GM21737 (cell line): ENCODE data around the gene PHF21B.
"Not testable (repeated sequence)": the region's sequence is repeated elsewhere in the genome, so short reads cannot be mapped to it uniquely, and the experiment has no call there.

ENCODE experiments used
- ATAC-seq: cut with Tn5 transposase; IDR thresholded peaks from one replicate; pipeline ENCODE4 v1.9.1; 2021; ENCODE audit warnings: mild to moderate bottlenecking, moderate library complexity; ENCODE audit not compliant: unreplicated experiment

The PHF21B gene

DNA sequence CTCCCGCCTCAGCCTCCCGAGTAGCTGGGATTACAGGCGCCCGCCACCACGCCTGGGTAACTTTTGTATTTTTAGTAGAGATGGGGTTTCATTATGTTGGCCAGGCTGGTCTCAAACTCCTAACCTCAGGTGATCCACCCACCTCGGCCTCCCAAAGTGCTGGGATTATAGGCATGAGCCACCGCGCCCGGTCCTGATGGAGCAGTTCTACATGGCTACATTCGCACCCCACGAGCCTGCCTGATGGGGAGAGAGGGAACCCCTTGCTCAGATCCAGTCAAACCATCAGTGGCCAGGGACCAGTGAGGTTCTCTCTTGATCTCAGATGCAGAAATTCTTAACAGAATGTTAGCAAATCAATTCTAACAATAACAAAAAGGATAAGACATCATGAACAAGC, 88.0 kb downstream of the PHF21B start:
- ATAC-seq: not testable (repeated sequence)

DNA sequence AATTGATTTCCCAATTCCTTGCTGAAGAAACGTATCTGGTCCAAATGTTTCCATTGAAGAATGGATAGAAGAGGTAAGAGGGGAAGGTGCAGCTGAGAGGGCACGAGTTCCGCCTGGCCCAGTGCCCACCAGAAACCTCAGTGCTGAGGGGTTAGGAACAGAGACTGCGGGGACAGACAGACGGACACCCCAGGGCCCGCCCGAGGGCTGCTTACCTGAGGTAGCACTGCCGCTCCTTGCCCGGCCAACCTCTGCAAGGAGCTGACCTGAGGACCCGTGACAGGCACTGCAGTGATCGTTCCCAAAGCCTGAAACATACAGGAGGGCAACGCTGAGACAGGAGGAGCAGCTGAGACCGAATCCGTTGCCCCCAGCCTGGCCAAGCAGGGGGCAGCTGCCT, 89.6 kb downstream of the PHF21B start:
- ATAC-seq: no peak

GRCh38 chr22:44919691-44920090, 90.1 kb downstream of the PHF21B start:
- ATAC-seq: no peak

- ATAC-seq: no peak
Measured at GRCh38 chr22:44918925-44919392, 90.8 kb downstream of the PHF21B start.

DNA sequence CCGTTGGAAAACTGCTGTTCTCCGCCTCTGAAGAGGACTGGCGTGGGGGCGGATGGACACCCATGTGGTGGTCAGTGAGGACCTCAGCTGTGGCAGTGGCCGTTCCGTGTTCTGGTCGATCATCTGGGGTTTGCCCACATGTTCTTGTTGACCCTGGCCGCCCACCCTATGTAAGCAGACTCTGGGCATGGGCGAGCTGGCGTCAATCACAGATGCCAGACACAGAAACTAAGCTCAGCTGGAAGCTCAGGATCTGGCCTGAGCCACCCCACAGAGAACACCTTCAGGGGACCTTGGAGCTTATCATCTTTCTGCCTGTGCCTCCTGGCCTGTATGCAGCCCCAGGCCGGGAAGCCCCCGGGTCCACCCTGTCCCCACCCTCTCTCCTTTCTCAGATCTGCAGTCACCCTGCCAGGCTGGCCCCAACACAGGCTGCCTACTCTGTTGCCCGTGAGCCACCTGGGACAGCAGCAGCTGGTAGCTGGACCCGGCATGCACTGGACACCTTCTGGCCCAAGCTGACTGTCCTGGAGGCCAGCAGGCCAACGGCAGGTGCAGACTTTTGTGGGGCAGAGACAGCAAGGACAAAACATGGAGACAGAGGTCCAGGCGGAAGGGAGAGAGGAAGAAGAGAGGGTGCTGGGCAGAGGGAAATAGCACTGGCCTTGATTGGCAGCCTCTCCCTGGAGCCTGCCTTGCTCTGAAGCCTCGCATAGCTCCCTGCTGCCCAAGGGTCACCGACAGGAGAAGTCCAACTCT, 91.5 kb downstream of the PHF21B start:
- ATAC-seq: no peak

DNA sequence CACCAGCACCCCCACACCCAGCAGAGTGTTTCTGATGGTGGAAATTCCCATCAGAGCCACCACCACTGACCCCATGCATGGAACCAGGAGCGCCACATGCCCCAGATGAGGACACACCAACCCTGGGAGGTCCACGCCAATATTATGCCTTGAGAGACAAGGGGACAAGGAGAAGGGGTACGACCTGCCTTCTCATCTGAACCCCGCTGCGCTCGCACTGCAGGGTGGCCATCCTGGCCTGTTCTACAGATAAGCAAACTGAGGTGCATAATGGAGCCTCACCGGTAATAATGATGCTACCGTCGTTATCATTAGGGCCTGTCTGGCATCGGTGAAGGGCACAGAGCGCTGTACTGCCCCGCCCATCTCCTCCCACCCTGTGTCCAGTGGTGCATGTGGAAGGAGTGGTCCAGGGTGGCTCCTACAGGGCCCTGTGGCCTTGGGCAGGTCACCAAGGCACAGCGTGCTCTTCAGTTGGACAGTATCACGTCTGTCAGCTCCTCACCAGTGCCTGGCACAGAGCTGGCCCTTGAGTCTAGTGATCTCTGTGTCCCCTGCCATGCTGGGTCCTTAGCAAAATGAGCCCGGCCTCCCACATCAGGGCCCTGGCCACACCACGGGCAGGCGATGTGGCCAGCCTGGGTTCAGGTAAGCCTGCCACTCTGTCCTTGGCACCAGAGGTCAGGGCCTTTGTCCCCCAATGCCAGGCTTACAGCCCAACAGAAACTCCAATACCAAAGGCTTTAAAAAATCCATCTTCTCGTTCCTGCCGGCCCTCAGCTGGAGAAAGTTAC, 92.2 kb downstream of the PHF21B start:
- ATAC-seq: no peak

DNA sequence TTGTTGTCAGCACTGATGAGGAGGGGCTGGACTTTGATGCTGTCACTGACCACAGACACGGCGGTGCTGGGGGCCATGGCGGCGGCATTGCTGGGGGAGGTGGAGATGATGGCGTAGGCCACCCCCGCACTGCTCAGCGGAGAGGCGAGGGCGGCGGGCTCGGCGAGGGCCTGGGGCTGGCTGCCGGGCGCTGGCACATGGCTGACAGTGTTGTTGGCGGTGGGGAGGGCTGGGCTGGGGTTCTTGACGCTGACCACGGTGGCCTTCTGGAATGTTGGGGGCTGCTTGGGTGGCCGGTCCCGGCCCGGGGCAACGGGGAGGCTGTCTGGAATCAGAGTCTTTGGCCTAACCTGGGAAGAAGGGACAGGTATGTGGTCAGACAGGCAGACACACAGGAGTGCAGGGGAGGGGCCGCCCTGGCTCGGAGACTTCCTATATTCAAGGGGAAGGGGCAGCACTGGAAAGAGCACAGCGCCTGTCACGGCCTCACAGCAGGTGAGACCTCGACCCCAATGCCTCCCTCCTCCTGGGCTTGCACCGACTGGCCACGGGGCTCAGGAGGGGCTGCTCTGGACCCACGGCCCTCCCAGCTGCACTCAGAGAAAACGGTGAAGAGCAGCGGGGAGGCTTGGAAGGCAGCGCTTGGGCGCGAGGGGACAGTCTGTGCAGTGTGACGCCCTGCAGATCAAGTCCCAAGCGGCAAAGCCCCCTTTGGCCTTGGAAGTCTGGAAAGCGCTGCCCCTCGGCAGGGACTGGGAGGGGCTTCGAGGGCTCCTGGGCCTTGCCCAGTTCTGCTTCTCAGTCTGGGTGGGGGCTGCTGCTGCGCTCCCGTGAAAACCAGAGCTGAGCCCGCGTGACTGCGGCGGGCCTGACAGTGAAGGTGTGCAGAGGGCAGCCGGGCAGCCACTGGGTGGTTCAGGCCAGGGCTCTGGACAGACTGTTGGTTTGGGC, 93.2 kb downstream of the PHF21B start:
- no peak for ATAC-seq

GRCh38 chr22:44915441-44915840, 94.4 kb downstream of the PHF21B start:
- no peak for ATAC-seq

- ATAC-seq: no peak
Measured at GRCh38 chr22:44914026-44914721, 95.6 kb downstream of the PHF21B start.

- ATAC-seq: no peak
Measured at GRCh38 chr22:44913198-44913983, 96.4 kb downstream of the PHF21B start.

GRCh38 chr22:44909241-44909640, 100.6 kb downstream of the PHF21B start:
- no peak for ATAC-seq

GRCh38 chr22:44907765-44908737, 101.8 kb downstream of the PHF21B start:
- ATAC-seq: no peak

- no peak for ATAC-seq
Measured at GRCh38 chr22:44906999-44907644, 102.7 kb downstream of the PHF21B start.

GRCh38 chr22:44906248-44906936, 103.4 kb downstream of the PHF21B start:
- no peak for ATAC-seq

DNA sequence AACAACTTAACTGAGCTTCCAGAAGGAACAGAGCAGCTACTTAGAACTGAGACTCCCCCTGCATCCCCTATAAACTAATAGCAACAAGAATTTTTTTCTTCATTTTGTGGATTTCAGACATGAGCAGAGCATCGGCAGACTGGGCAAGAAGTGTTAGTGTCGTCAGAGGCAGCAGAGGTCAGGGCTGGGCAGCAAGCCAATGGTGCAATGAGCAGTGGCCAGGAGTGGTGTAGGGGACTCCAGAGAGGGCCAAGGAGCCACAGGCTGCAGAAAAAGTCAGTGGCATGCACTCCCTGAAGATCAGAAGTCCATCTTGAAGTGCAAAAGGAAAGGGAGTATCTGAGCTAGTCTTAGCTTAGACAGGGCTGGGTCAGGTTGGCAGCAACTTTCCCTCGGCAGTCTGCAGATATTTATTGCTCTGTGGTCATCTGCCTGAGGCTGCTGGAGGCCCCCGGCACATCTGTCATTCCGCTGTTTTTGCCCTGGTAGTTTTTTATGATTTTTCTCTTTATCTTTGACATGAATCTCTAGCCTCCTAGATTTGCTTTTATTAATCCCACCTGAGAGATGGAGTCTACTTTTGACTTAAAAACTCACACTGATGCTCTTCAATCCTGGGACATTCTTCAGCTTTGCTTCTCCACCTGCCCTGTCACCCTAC, 105.2 kb downstream of the PHF21B start:
- not testable (repeated sequence) for ATAC-seq

DNA sequence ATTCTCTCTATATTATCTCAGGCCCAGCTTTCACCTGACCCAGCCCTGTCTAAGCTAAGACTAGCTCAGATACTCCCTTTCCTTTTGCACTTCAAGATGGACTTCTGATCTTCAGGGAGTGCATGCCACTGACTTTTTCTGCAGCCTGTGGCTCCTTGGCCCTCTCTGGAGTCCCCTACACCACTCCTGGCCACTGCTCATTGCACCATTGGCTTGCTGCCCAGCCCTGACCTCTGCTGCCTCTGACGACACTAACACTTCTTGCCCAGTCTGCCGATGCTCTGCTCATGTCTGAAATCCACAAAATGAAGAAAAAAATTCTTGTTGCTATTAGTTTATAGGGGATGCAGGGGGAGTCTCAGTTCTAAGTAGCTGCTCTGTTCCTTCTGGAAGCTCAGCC, 106.6 kb downstream of the PHF21B start:
- ATAC-seq: not testable (repeated sequence)

DNA sequence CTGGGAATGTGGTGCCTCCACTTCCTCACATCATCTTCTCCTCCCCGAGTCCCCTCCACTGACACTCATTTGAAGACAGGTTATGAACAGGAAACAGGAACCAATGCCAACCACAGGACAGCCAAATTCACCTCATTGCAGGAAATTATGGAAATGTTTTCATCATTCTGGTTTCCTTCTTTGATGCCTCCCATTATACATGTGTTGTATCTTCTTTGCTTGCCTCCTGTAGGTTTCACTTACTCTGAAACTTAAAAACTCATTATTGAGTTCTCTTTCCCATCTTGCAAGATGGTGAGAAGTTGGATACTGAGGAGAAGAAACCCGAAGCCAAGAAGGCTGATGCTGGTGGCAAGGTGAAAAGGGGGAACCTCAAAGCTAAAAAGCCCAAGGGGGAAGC, 108.5 kb downstream of the PHF21B start:
- ATAC-seq: no peak
